Choroid plexus epithelial cell (primary cell): ENCODE data around the gene CECR2.

Experiments used
- DNase-seq: peaks from one replicate; pipeline ENCODE4 v3.0.0-alpha.2; 2010; ENCODE audit warnings: low read depth
- H3K4me3 ChIP-seq: 2 replicates; pipeline ENCODE4 v1.5.1; 2011; ENCODE audit warnings: low read depth, mild to moderate bottlenecking, control low read depth, low read length, moderate library complexity
- TF ChIP-seq, protein P1 (sequence below): conservative IDR thresholded peaks from 2 replicates; pipeline ENCODE4 v1.5.1; 2011; ENCODE audit warnings: low read depth, mild to moderate bottlenecking, control low read depth, inconsistent platforms, low read length, moderate library complexity

The CECR2 gene

DNA sequence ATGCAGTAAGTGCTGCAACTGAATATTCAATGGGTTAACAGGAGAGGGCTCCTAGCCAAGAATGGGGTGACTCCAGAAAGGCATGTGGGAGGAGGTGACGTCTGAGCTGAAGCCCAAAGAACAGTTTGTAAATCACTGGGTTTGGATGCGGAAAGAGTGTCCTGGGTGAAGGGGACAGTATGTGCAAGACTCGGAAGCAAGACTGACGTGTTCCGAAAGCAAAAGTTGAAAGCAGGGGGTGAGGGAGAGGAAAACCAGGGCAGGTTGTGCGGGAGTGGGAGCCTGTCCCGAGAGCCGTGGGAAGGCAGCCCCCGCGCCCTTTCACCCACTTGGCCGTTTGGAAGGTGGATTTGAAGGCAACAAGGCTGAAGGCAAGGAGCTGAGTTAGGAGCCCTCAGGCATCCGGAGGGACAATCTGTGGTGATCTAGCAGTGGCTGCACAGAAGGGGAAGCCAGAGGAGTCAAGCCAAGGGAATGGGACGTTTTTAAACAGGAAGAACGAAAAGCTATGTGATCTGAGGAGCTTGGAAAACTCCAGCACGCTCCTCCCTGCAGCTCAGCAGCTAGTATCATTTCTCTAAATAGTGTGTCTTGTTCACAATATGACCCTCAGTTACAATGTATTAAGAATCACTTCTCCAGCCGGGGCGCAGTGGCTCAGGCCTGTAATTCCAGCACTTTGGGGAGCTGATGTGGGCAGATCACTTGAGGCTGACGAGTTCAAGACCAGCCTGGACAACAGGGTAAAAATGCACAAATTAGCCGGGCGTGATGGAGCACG, 201.8 kb downstream of the CECR2 start:
- TF ChIP-seq, protein P1, sequence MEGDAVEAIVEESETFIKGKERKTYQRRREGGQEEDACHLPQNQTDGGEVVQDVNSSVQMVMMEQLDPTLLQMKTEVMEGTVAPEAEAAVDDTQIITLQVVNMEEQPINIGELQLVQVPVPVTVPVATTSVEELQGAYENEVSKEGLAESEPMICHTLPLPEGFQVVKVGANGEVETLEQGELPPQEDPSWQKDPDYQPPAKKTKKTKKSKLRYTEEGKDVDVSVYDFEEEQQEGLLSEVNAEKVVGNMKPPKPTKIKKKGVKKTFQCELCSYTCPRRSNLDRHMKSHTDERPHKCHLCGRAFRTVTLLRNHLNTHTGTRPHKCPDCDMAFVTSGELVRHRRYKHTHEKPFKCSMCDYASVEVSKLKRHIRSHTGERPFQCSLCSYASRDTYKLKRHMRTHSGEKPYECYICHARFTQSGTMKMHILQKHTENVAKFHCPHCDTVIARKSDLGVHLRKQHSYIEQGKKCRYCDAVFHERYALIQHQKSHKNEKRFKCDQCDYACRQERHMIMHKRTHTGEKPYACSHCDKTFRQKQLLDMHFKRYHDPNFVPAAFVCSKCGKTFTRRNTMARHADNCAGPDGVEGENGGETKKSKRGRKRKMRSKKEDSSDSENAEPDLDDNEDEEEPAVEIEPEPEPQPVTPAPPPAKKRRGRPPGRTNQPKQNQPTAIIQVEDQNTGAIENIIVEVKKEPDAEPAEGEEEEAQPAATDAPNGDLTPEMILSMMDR, result no peak
- DNase-seq, result peak; percentile 98
- peak overlapping the region; percentile 48 for H3K4me3 ChIP-seq

GRCh38 chr22:17575151-17575550, 205.9 kb downstream of the CECR2 start:
- no peak overlapping the region for H3K4me3 ChIP-seq
- DNase-seq, result peak; percentile 29
- TF ChIP-seq, protein P1, result no peak

- TF ChIP-seq, protein P1, result no peak
- DNase-seq, result no peak
- H3K4me3 ChIP-seq, result no peak overlapping the region
Observed at GRCh38 chr22:17575681-17576080, 206.4 kb downstream of the CECR2 start.

DNA sequence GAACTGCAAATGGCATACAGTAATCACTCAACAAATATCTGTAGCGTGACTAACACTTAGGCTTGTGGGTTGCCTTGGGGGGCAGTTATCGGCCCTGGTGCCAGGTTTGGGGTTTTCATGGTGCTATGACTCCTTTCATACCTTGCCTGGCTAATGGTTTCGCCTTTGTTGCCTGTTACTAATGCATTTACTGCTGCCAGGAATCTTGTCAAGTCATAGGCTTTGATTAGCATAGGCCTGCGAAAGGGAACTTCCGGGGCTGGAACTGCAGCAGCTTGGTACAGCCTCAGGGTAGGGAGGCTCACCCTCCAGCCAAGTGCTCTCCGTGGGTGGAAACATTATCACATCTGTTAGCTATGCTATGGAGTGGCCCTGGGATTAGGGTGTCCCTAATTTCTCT, 207.2 kb downstream of the CECR2 start:
- DNase-seq, result peak; percentile 84
- TF ChIP-seq, protein P1, result no peak
- H3K4me3 ChIP-seq, result no peak overlapping the region

- DNase-seq, result peak; percentile 53
- TF ChIP-seq, protein P1, result no peak
- H3K4me3 ChIP-seq, result no peak overlapping the region
Observed at GRCh38 chr22:17578136-17578754, 209.0 kb downstream of the CECR2 start.

GRCh38 chr22:17579535-17579981, 210.3 kb downstream of the CECR2 start:
- DNase-seq, result no peak
- TF ChIP-seq, protein P1, result no peak
- H3K4me3 ChIP-seq, result no peak overlapping the region
